ENCODE data around the gene FREY1. TPM values are rescaled to one million over a fixed set of nuclear protein-coding genes. Genes with fewer than 3 reads are reported as not detected.

Gene FREY1
- total and polyA plus RNA-seq, 9 of the 15 experiments (the other 6 are each of a cell fraction or from before 2014, with no cell fraction given) = 0.25 to 1.5 (median 1.1) TPM; not detected in 5

DNA sequence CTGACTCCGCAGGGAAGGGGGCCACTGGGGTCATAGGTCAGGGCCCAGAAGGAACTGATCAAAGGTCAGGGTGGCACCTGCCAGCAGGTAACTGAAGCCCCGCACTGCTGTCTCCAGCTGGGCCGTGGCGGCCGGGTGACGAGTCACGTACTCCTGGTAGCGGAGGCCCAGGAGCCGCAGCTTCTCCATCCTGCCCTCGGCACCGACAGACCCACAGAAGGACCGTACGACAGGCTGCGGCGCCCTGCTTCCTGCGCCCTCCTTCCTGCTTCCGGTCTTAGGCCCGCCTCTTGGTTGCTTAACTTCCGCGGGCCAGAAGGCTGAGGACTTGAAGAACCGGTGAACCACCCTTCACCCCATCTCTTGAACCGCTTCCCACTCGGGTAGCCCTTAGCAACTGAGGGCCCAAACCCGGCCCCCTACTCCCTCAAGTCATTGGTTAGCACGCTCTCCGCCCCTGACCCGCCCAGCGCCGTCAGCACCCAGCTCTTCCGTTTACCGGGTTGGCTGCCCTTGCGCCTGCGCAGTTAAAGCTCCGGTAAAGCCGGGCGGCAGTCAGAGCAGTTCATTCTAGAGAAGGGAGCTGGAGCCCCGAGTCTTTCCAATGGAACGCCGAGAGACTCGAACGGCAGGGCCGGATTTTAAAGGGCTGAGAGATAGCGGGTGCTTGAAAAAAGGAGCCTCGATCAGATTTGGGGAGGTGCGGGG is 10.7 kb upstream of the FREY1 start, which contains the start of gene PEX16 (continued):
- TF ChIP-seq LCOR (CRISPR knock-in tag; IDR thresholded peaks at IDR 0.05) (no peak), ZC3H11A (IDR thresholded peaks at IDR 0.05; ENCODE audit: low read depth, low read length) (no peak), HDAC1 (IDR thresholded peaks at IDR 0.05) (peak in 1 of 2 experiments; percentile 90; a peak in 2 of 4 replicates), MBD2 (IDR thresholded peaks at IDR 0.05; ENCODE audit: borderline replicate concordance, low read depth) (peak; percentile 68; the same call in 1 of the 2 replicates), ESRRA (IDR thresholded peaks at IDR 0.05; ENCODE audit: borderline replicate concordance, low read depth) (peak; percentile 30; the same call in 1 of the 2 replicates), NELFE (IDR thresholded peaks at IDR 0.05; ENCODE audit: insufficient read depth, insufficient read length) (no peak), HMG20B (CRISPR knock-in tag; IDR thresholded peaks at IDR 0.05) (no peak), ZNF197 (CRISPR knock-in tag; IDR thresholded peaks at IDR 0.05; ENCODE audit: low read depth) (no peak), SIX5 (IDR thresholded peaks at IDR 0.05; ENCODE audit: borderline replicate concordance in 1 of 2, insufficient read depth in 1 of 2, low read depth in 1 of 2, low read length in 2 of 2) (no peak), EP300 (IDR thresholded peaks at IDR 0.05; ENCODE audit: low read length) (peak; percentile 25; the same call in 1 of the 2 replicates), HMG20A (CRISPR knock-in tag; conservative IDR thresholded peaks at IDR 0.05) (no peak), ELF1 (tag; IDR thresholded peaks at IDR 0.05) (peak; percentile 98), ZNF436 (CRISPR knock-in tag; IDR thresholded peaks at IDR 0.05) (no peak)
- TF ChIP-seq, protein P1, sequence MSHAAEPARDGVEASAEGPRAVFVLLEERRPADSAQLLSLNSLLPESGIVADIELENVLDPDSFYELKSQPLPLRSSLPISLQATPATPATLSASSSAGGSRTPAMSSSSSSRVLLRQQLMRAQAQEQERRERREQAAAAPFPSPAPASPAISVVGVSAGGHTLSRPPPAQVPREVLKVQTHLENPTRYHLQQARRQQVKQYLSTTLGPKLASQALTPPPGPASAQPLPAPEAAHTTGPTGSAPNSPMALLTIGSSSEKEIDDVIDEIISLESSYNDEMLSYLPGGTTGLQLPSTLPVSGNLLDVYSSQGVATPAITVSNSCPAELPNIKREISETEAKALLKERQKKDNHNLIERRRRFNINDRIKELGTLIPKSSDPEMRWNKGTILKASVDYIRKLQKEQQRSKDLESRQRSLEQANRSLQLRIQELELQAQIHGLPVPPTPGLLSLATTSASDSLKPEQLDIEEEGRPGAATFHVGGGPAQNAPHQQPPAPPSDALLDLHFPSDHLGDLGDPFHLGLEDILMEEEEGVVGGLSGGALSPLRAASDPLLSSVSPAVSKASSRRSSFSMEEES (CRISPR knock-in tag; IDR thresholded peaks at IDR 0.05) = no peak
- TF ChIP-seq, protein P2, sequence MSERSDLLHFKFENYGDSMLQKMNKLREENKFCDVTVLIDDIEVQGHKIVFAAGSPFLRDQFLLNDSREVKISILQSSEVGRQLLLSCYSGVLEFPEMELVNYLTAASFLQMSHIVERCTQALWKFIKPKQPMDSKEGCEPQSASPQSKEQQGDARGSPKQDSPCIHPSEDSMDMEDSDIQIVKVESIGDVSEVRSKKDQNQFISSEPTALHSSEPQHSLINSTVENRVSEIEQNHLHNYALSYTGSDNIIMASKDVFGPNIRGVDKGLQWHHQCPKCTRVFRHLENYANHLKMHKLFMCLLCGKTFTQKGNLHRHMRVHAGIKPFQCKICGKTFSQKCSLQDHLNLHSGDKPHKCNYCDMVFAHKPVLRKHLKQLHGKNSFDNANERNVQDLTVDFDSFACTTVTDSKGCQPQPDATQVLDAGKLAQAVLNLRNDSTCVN (CRISPR knock-in tag; IDR thresholded peaks at IDR 0.05) = no peak
- TF ChIP-seq, protein P3, sequence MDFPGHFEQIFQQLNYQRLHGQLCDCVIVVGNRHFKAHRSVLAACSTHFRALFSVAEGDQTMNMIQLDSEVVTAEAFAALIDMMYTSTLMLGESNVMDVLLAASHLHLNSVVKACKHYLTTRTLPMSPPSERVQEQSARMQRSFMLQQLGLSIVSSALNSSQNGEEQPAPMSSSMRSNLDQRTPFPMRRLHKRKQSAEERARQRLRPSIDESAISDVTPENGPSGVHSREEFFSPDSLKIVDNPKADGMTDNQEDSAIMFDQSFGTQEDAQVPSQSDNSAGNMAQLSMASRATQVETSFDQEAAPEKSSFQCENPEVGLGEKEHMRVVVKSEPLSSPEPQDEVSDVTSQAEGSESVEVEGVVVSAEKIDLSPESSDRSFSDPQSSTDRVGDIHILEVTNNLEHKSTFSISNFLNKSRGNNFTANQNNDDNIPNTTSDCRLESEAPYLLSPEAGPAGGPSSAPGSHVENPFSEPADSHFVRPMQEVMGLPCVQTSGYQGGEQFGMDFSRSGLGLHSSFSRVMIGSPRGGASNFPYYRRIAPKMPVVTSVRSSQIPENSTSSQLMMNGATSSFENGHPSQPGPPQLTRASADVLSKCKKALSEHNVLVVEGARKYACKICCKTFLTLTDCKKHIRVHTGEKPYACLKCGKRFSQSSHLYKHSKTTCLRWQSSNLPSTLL (IDR thresholded peaks at IDR 0.05) = no peak
- TF ChIP-seq, protein P4, sequence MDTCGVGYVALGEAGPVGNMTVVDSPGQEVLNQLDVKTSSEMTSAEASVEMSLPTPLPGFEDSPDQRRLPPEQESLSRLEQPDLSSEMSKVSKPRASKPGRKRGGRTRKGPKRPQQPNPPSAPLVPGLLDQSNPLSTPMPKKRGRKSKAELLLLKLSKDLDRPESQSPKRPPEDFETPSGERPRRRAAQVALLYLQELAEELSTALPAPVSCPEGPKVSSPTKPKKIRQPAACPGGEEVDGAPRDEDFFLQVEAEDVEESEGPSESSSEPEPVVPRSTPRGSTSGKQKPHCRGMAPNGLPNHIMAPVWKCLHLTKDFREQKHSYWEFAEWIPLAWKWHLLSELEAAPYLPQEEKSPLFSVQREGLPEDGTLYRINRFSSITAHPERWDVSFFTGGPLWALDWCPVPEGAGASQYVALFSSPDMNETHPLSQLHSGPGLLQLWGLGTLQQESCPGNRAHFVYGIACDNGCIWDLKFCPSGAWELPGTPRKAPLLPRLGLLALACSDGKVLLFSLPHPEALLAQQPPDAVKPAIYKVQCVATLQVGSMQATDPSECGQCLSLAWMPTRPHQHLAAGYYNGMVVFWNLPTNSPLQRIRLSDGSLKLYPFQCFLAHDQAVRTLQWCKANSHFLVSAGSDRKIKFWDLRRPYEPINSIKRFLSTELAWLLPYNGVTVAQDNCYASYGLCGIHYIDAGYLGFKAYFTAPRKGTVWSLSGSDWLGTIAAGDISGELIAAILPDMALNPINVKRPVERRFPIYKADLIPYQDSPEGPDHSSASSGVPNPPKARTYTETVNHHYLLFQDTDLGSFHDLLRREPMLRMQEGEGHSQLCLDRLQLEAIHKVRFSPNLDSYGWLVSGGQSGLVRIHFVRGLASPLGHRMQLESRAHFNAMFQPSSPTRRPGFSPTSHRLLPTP (IDR thresholded peaks at IDR 0.05; ENCODE audit: borderline replicate concordance, extremely low read depth, insufficient read length) = no peak
- TF ChIP-seq, protein P5, sequence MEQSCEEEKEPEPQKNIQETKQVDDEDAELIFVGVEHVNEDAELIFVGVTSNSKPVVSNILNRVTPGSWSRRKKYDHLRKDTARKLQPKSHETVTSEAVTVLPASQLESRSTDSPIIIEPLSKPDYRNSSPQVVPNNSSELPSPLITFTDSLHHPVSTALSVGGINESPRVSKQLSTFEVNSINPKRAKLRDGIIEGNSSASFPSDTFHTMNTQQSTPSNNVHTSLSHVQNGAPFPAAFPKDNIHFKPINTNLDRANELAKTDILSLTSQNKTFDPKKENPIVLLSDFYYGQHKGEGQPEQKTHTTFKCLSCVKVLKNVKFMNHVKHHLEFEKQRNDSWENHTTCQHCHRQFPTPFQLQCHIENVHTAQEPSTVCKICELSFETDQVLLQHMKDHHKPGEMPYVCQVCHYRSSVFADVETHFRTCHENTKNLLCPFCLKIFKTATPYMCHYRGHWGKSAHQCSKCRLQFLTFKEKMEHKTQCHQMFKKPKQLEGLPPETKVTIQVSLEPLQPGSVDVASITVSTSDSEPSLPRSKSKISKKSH (CRISPR knock-in tag; IDR thresholded peaks at IDR 0.05) = no peak

Measured in K562 (cell line).